Jurkat, Clone E6-1 (cell line): ENCODE data around the gene LAMB3.

ENCODE experiments used
- DNase-seq: peaks from one replicate; pipeline ENCODE4 v3.0.0-alpha.2; 2011; ENCODE audit warnings: low read depth, low spot score
- H3K4me3 ChIP-seq: 2 replicates; pipeline ENCODE4 v1.5.1; 2011; ENCODE audit warnings: mild to moderate bottlenecking, low read length, control low read depth, moderate library complexity

Gene LAMB3

GRCh38 chr1:209643285-209644020 lies 8.8 kb downstream of the LAMB3 start:
- DNase-seq = no peak
- H3K4me3 ChIP-seq = no peak overlapping the region

- DNase-seq = no peak
- no peak overlapping the region for H3K4me3 ChIP-seq
These were observed 9.4 kb downstream of the LAMB3 start for GRCh38 chr1:209642816-209643215.

GRCh38 chr1:209641832-209642172 lies 10.4 kb downstream of the LAMB3 start:
- no peak overlapping the region for H3K4me3 ChIP-seq
- DNase-seq = no peak

GRCh38 chr1:209635850-209636249 lies 16.4 kb downstream of the LAMB3 start:
- DNase-seq = no peak
- H3K4me3 ChIP-seq = no peak overlapping the region

DNA sequence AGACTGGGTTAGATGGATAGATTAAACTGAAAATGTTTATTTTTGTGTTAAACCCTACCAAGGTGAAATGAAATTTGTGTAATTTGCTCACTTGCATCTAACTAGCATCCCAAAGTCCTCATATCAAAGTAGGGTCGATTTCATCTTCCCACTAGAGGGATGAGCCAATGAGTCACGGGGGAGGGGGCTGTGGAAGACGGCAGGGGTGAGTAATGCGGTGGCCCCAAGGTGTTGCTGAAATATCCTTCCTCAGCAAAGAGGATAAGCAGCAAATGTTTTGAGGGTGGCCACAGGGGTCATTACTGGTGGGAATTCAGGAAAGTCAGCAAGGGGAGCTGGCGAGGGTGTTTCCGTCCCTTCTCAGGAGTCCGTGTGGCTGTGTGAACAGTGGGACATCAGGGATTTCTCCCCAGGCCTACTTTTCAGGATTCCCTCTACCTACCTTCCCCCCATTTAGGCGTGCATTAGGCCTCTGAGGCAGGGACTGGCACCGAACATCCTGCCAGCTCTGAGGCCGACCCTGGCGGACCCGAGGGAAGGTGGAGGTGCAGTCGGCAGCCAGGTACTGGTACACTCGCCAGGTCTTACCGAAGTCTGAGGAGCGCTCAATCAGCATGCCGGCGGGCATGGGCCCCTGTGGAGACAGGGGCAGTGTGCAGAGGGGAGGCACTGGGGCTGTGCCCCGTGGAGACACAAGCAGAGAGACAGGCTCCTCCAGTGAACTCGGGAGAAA lies 18.1 kb downstream of the LAMB3 start:
- DNase-seq = no peak
- no peak overlapping the region for H3K4me3 ChIP-seq

DNA sequence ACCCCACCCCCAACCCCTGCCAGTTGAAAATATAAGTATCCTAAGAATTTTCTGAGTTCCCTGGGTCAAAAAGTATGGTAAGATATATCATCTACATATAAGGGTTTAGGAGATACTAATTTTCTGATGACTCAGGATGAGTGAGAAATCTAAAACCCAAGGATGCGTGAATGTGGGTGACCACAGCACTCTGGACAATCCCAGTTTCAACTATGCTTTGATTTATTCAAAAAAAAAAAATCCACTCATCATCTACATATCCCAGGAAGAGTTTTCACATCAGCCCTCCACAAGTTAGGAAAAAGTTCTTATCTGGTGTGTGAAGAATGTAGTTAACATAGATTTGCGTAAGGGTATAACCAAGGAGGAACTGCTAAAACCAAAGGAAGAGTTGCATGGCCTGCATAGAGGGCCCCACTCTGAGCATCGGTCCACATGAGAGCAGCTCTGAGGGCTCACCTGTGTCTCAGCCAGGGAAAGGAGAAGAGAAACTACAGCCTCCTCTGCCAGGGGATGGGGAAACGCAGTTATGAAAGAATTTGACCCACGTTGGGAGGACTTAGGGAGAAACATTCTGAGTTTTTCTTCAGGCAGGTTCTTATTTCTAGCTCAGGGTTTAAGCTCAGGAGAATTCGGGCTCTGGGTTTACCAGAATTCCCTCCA lies 18.8 kb downstream of the LAMB3 start:
- no peak for DNase-seq
- no peak overlapping the region for H3K4me3 ChIP-seq

DNA sequence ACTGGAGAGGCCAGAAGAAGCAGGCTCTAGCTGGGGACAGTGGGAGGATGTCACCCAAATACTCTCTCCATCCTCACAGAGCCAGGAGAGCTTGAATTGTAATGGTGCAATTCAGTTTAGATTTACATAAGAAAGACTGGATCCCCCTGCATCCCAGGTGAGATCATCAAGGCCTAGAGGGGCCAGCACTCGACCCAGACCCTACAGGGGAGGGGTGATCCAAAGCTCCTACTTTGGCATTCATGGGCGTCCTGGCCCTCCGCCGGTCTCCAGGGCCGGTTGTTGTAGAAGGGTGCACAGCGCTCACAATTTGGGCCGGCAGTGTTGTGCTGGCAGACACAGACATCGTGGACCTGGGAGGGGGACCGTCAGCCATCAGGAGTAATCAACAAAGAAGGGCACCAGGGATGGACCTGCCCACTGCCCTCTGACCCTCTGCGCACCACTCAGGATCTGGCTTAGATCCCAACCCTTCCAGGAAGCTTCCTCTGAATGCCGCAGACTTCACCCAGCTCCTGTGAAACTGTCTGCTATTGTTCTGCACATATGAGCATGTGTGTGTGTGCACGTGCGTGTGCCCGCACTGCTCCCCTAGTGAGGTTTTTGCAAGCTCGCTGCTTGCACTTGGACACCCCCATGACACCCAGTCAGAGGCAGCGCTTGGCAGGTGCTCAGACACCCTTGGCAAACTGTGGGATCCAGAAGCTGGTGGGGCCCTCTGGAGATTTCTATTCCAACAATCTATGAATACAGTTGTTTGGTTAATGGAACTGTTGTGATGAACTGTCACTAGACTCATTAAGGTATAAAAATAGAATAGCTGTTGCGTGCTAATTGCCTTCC lies 21.6 kb downstream of the LAMB3 start:
- no peak overlapping the region for H3K4me3 ChIP-seq
- DNase-seq = no peak

- DNase-seq = no peak
- H3K4me3 ChIP-seq = no peak overlapping the region
These were observed 22.4 kb downstream of the LAMB3 start for GRCh38 chr1:209629621-209630382.

GRCh38 chr1:209628618-209629299 lies 23.5 kb downstream of the LAMB3 start:
- DNase-seq = no peak
- no peak overlapping the region for H3K4me3 ChIP-seq

- no peak overlapping the region for H3K4me3 ChIP-seq
- peak; percentile 57 for DNase-seq
These were observed 24.5 kb downstream of the LAMB3 start for GRCh38 chr1:209627732-209628196.

DNA sequence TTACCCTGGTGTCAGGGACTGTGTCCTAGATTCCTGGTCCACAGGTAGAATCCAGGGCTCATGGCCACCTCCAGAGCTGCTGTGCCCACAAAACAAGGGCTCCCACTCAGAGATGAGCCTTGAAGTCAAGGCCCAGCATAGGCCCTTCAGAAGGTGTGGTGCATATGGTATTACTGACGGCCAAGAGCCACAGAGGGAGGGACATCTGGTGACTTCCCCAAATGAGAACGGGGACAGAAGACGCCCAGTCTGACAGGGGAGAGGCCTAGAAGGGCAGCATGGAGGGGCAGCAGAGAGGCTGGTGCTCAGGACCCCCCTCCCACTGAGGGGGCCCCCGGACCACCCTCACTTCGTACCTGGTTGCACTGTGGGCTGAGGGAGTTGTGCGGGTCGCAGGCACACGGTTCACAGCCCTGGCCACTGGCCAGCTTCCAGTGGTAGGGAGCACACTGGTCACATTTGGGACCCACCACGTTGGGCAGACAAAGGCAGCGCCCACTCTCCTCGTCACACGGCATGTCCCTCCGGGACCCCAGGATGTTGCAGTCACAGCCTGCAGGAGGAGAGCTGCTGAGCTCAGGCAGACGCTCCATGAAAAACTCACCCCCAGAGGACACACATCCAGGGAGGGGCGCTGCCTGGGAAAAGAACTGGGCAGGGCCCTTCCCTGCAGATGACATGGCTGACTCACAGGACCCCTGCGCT lies 25.0 kb downstream of the LAMB3 start:
- H3K4me3 ChIP-seq = no peak overlapping the region
- no peak for DNase-seq

DNA sequence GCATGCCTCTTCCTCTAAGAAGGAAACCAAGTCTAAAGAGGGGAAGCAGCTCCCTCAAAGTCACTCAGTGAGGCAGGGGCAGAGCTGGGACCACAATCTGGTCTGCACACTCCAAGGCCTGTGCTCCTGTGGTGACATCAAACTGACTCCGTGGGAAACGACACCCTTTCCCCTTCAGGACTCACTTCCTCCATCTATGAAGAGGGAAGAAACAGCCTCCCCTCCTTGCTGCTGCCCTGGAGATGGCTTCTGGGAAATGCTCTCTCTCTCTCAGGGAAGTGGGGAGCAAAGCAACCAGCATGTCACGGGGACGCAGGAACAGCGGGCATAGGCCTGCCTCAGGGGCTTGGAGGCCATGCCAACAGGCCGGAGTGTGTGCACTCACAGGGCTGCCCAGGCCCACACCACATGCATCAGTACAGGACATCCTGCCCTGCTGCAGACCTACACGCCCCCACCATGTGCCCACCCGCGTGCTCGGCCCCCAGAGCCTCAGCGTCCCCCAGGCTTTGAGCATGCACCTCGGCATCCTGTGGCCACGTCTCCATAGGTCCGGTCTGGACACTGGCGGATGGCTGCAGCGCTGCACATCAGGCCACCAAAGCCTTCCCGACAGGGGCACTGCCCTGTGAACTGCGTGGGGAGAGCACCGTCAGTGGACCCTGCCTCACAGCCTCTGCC lies 25.7 kb downstream of the LAMB3 start:
- H3K4me3 ChIP-seq = no peak overlapping the region
- no peak for DNase-seq

GRCh38 chr1:209625791-209626285 lies 26.4 kb downstream of the LAMB3 start:
- no peak for DNase-seq
- no peak overlapping the region for H3K4me3 ChIP-seq

- DNase-seq = no peak
These were observed 27.4 kb downstream of the LAMB3 start for GRCh38 chr1:209624558-209625549.

DNA sequence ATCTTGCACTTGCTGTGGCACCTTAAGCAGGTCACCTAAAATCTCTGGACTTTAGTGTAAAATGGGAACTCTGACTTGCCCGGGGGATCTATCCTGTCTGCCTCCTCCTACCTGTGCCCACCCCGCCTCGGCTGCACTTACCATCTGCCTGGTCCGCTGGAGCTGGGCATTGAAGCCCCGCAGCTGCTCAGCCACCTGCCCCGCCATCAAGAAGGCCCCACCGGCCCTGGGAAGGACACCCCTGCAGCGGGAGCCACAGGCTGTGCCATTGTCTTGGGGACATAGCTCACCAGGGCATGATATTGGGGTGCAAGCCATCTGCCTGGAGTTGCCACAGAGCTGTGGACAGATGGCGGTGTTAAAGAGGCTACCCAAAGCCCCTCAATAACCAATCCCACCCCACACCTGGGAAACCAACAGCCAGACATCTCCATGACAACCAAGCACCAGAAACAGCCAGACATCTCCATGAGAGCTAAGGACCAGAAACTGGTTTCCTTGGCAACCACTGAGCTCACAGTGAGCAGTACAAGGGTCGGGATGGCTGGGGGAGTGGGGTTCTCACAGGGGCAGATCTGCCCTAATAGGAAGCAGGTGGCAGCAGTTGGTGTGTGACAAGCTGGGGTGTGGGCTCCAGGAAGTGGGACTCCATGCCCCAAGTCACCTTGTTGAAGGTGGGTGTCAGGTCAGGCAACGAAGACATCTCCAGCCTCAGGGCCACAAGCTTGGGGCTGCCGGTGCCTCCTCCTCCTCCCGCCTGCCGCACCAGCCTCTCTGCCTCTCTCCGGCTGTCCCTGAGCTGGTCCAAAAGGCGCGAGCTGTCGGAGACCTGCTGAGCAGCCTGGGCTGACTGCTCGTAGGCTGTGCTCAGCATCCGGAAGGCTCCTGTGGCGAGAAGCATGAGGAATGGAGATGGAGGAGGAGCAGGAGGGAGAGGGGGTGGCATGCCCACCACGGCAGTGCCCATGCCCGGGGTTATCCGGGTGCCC lies 29.1 kb downstream of the LAMB3 start:
- H3K4me3 ChIP-seq = no peak overlapping the region
- no peak for DNase-seq

More at GRCh38 chr1:209624558-209625549, 27.4 kb downstream of the LAMB3 start:
- no peak overlapping the region for H3K4me3 ChIP-seq
